B cell (primary cell): Measurements from ENCODE around the gene AIFM2.

Experiments used
- EZH2 ChIP-seq: IDR thresholded peaks from 2 replicates; pipeline ENCODE4 v1.6.1; 2012; ENCODE audit warnings: borderline replicate concordance, low read depth, mild to moderate bottlenecking, moderate library complexity, low read length; ENCODE audit not compliant: insufficient read depth, poor library complexity, severe bottlenecking
- TF ChIP-seq, protein P1 (sequence below): fragments of 200-600 bp; IDR thresholded peaks from one replicate; pipeline ENCODE4 v1.8.0; 2022; ENCODE audit warnings: antibody characterized with exemption, mild to moderate bottlenecking

DNA sequence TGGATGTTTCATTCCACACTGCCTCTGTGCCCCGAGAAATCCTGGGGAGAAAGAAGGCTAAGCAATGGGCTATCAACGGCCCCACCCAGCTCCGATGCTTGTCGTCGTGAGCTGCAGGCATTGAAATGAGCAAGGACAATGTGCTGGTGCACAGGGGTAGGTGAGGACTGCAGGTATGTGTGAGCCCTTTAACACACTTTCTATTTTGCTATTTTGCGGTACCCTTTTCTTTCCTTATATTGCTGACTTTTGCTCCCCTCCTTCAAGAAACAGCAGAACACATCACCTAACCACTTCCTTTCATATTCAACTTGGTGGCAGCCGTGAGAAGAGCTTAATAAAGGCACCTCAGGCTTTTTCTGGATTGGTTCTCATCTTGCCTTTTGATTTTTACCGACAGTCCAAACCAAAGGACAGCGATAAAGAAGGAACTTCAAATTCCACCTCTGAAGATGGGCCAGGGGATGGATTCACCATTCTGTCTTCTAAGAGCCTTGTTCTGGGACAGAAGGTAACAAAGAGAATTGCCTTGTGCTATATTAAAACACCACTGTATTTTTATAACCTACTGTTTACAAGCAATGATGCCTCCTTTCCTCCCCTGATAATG lies 39.2 kb downstream of the AIFM2 start:
- TF ChIP-seq, protein P1, sequence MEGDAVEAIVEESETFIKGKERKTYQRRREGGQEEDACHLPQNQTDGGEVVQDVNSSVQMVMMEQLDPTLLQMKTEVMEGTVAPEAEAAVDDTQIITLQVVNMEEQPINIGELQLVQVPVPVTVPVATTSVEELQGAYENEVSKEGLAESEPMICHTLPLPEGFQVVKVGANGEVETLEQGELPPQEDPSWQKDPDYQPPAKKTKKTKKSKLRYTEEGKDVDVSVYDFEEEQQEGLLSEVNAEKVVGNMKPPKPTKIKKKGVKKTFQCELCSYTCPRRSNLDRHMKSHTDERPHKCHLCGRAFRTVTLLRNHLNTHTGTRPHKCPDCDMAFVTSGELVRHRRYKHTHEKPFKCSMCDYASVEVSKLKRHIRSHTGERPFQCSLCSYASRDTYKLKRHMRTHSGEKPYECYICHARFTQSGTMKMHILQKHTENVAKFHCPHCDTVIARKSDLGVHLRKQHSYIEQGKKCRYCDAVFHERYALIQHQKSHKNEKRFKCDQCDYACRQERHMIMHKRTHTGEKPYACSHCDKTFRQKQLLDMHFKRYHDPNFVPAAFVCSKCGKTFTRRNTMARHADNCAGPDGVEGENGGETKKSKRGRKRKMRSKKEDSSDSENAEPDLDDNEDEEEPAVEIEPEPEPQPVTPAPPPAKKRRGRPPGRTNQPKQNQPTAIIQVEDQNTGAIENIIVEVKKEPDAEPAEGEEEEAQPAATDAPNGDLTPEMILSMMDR = no peak
- TF ChIP-seq EZH2 = no peak
